NK-92 (cell line): ENCODE measurements around the gene IFT80.

Experiments
- DNase-seq: peaks from one replicate; lab custom pipeline; 2025; ENCODE audit not compliant: unreplicated experiment; lab: John Stamatoyannopoulos, UW

The IFT80 gene

GRCh38 chr3:160213191-160213590 is 185.8 kb downstream of the IFT80 start:
- DNase-seq, result no peak

- DNase-seq, result no peak
These were observed 188.2 kb downstream of the IFT80 start for GRCh38 chr3:160210799-160211221.

- DNase-seq, result no peak
These were observed 188.7 kb downstream of the IFT80 start for GRCh38 chr3:160210341-160210740.
